ENCODE results near the gene NKAIN2. TPM values are rescaled to one million over a fixed set of nuclear protein-coding genes. Genes with fewer than 3 reads are reported as not detected.

The NKAIN2 gene
- polyA plus RNA-seq, 1 of the 3 experiments (the other 2 are of a cell fraction), result not detected

DNA sequence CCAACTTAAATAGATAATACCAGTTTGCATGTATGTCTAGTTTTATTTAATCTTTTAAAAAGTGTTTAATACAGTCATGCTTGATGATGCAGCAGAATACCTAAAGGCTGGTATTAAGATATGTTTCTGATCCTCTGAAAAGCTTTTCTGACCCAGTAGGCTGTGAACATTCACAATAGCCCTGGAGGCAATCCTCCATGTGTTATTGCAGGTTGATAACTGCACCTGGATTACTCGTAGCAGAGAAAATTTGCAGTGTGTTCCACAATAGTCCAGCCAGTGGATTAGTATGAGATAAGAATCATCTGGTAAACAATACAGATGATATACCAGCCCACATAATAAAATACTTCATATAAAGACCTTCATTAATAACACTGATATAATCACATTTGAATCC is 979.7 kb downstream of the NKAIN2 start:
- POLR2A ChIA-PET, result no interaction called here
- Histone ChIP-seq H3K27ac (ENCODE audit: low read depth in 2 of 2, low read length in 1 of 2) (no peak overlapping the region), H3K9me3 (no peaks in the 10 kb centered on the region), H3K36me3 (replicated peaks in 1 of 2; ENCODE audit: control insufficient read depth in 1 of 2, insufficient read depth in 2 of 2, low read length in 1 of 2) (no peaks in the 10 kb centered on the region), H3K79me2 (ENCODE audit: insufficient read depth) (no peaks in the 10 kb centered on the region), H2AFZ (ENCODE audit: low read depth) (no peak overlapping the region), H3K27me3 (ENCODE audit: insufficient read depth) (no peaks in the 10 kb centered on the region; the same call in 1 of the 2 replicates), H3K4me3 (ENCODE audit: low read depth in 2 of 2, low read length in 1 of 2) (no peak overlapping the region), H3K4me2 (no peak overlapping the region), H3K9me2 (no peaks in the 10 kb centered on the region), H3K9ac (no peak overlapping the region), H3F3A (replicated peaks; ENCODE audit: insufficient read depth) (no peaks in the 10 kb centered on the region), H3K4me1 (ENCODE audit: control insufficient read depth in 1 of 2, insufficient read depth in 2 of 2, low read depth in 1 of 2, low read length in 1 of 2) (no peaks in the 10 kb centered on the region; a peak in 1 of 4 replicates), H4K20me1 (ENCODE audit: insufficient read depth) (no peaks in the 10 kb centered on the region)
- no peak for DNase-seq
- CTCF ChIA-PET, result no interaction called here
- WGBS (ENCODE audit: low lambda C conversion rate), result 5% methylated on average over 1 of the region's 1 CpG
- TF ChIP-seq, protein P1, sequence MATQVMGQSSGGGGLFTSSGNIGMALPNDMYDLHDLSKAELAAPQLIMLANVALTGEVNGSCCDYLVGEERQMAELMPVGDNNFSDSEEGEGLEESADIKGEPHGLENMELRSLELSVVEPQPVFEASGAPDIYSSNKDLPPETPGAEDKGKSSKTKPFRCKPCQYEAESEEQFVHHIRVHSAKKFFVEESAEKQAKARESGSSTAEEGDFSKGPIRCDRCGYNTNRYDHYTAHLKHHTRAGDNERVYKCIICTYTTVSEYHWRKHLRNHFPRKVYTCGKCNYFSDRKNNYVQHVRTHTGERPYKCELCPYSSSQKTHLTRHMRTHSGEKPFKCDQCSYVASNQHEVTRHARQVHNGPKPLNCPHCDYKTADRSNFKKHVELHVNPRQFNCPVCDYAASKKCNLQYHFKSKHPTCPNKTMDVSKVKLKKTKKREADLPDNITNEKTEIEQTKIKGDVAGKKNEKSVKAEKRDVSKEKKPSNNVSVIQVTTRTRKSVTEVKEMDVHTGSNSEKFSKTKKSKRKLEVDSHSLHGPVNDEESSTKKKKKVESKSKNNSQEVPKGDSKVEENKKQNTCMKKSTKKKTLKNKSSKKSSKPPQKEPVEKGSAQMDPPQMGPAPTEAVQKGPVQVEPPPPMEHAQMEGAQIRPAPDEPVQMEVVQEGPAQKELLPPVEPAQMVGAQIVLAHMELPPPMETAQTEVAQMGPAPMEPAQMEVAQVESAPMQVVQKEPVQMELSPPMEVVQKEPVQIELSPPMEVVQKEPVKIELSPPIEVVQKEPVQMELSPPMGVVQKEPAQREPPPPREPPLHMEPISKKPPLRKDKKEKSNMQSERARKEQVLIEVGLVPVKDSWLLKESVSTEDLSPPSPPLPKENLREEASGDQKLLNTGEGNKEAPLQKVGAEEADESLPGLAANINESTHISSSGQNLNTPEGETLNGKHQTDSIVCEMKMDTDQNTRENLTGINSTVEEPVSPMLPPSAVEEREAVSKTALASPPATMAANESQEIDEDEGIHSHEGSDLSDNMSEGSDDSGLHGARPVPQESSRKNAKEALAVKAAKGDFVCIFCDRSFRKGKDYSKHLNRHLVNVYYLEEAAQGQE (IDR thresholded peaks at IDR 0.05; ENCODE audit: low read depth, low read length), result no peak
- TF ChIP-seq, protein P2, sequence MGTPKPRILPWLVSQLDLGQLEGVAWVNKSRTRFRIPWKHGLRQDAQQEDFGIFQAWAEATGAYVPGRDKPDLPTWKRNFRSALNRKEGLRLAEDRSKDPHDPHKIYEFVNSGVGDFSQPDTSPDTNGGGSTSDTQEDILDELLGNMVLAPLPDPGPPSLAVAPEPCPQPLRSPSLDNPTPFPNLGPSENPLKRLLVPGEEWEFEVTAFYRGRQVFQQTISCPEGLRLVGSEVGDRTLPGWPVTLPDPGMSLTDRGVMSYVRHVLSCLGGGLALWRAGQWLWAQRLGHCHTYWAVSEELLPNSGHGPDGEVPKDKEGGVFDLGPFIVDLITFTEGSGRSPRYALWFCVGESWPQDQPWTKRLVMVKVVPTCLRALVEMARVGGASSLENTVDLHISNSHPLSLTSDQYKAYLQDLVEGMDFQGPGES (IDR thresholded peaks at IDR 0.05; ENCODE audit: low read depth, low read length), result no peak
- no peak for TF ChIP-seq MEF2A (IDR thresholded peaks at IDR 0.05; ENCODE audit: borderline replicate concordance, low read depth)
- TF ChIP-seq ELF1 (IDR thresholded peaks at IDR 0.05), result no peak
- no peak for TF ChIP-seq POLR2AphosphoS5 (IDR thresholded peaks at IDR 0.05; ENCODE audit: low read depth, low read length)
- TF ChIP-seq GATA2 (CRISPR knock-in tag; IDR thresholded peaks at IDR 0.05), result no peak
- TF ChIP-seq, protein P3, sequence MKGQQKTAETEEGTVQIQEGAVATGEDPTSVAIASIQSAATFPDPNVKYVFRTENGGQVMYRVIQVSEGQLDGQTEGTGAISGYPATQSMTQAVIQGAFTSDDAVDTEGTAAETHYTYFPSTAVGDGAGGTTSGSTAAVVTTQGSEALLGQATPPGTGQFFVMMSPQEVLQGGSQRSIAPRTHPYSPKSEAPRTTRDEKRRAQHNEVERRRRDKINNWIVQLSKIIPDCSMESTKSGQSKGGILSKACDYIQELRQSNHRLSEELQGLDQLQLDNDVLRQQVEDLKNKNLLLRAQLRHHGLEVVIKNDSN (IDR thresholded peaks at IDR 0.05; ENCODE audit: borderline replicate concordance, low read depth), result no peak
- TF ChIP-seq, protein P4, sequence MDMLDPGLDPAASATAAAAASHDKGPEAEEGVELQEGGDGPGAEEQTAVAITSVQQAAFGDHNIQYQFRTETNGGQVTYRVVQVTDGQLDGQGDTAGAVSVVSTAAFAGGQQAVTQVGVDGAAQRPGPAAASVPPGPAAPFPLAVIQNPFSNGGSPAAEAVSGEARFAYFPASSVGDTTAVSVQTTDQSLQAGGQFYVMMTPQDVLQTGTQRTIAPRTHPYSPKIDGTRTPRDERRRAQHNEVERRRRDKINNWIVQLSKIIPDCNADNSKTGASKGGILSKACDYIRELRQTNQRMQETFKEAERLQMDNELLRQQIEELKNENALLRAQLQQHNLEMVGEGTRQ (IDR thresholded peaks at IDR 0.05; ENCODE audit: borderline replicate concordance, low read depth, low read length), result no peak
- no peak for TF ChIP-seq NRF1 (IDR thresholded peaks at IDR 0.05; ENCODE audit: low read depth, low read length)
- no peak for TF ChIP-seq FOSL2 (IDR thresholded peaks at IDR 0.05; ENCODE audit: borderline replicate concordance, low read depth)
- no peak for TF ChIP-seq FOXJ3 (CRISPR knock-in tag; IDR thresholded peaks at IDR 0.05)

DNA sequence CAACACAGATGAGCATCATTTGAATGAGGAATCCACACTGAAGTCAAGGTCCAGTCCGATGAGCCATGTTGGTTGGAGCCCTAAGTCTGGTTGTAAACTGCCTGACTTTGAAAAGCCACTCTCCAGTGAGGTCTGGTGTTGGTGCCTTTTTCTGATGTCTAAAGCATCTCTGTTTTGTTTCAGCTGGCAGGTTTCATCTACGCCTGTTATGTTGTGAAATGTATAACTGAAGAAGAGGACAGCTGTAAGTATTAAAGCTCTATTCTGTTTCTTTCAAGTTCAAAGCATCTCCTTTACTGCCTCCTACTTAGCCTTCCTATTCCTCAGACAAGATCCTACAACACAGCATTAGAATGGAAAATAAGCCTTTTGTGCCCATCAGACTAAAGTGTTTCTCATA is 987.5 kb downstream of the NKAIN2 start:
- Histone ChIP-seq H3K27me3 (ENCODE audit: insufficient read depth) (no peaks in the 10 kb centered on the region), H2AFZ (ENCODE audit: low read depth) (no peak overlapping the region), H3F3A (replicated peaks; ENCODE audit: insufficient read depth) (no peaks in the 10 kb centered on the region), H3K27ac (ENCODE audit: low read depth in 2 of 2, low read length in 1 of 2) (no peak overlapping the region), H3K4me3 (ENCODE audit: low read depth in 2 of 2, low read length in 1 of 2) (no peak overlapping the region), H3K79me2 (ENCODE audit: insufficient read depth) (no peaks in the 10 kb centered on the region), H3K9me3 (no peaks in the 10 kb centered on the region), H3K36me3 (replicated peaks in 1 of 2; ENCODE audit: control insufficient read depth in 1 of 2, insufficient read depth in 2 of 2, low read length in 1 of 2) (no peaks in the 10 kb centered on the region), H3K9me2 (no peaks in the 10 kb centered on the region), H3K4me1 (ENCODE audit: control insufficient read depth in 1 of 2, insufficient read depth in 2 of 2, low read depth in 1 of 2, low read length in 1 of 2) (no peaks in the 10 kb centered on the region), H3K4me2 (no peak overlapping the region), H3K9ac (no peak overlapping the region), H4K20me1 (ENCODE audit: insufficient read depth) (no peaks in the 10 kb centered on the region)
- no peak for DNase-seq
- POLR2A ChIA-PET, result no interaction called here
- 3% methylated on average over 2 of the region's 2 CpGs for WGBS (ENCODE audit: low lambda C conversion rate)
- no peak for TF ChIP-seq FOXM1 (IDR thresholded peaks at IDR 0.05; ENCODE audit: low read depth)
- TF ChIP-seq RAD21 (IDR thresholded peaks at IDR 0.05; ENCODE audit: low read length), result no peak
- TF ChIP-seq NFIC (IDR thresholded peaks at IDR 0.05; ENCODE audit: borderline replicate concordance), result no peak
- CTCF ChIA-PET, result no interaction called here

Measured in SK-N-SH (cell line).